AG10803 (cell line): ENCODE data around the gene FAM76B.
A peak's percentile ranks its signal among the peaks of the same experiment; 100 is the strongest.

Experiments used
- DNase-seq: peaks from one replicate; pipeline ENCODE4 v3.0.0; 2010; ENCODE audit warnings: low read depth
- H3K4me3 ChIP-seq: 2 replicates; pipeline ENCODE4 v1.5.1; 2011; ENCODE audit warnings: mild to moderate bottlenecking, low read length, control low read depth
- TF ChIP-seq, protein P1 (sequence below): conservative IDR thresholded peaks from 2 replicates; pipeline ENCODE4 v1.5.1; 2011; ENCODE audit warnings: mild to moderate bottlenecking, low read length, control low read depth, inconsistent platforms

Gene FAM76B

DNA sequence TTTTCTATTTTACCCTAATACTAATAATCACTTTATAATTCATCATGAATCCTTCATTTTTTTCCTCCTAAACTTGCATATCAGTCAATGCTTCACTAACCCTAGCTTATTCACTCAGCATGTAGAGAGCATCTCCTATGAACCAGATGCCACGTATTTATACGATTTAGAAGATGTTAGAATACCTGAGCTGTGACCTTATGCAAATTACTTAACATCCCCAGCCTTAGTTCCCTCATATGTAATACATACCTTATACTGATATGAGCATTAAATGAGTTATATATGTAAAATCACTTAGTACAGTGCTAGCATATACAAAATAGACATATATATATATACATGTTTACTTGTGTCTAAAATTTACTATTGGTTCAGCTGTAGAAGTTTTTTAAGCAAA, 9.0 kb downstream of the FAM76B start:
- no peak for DNase-seq
- TF ChIP-seq, protein P1, sequence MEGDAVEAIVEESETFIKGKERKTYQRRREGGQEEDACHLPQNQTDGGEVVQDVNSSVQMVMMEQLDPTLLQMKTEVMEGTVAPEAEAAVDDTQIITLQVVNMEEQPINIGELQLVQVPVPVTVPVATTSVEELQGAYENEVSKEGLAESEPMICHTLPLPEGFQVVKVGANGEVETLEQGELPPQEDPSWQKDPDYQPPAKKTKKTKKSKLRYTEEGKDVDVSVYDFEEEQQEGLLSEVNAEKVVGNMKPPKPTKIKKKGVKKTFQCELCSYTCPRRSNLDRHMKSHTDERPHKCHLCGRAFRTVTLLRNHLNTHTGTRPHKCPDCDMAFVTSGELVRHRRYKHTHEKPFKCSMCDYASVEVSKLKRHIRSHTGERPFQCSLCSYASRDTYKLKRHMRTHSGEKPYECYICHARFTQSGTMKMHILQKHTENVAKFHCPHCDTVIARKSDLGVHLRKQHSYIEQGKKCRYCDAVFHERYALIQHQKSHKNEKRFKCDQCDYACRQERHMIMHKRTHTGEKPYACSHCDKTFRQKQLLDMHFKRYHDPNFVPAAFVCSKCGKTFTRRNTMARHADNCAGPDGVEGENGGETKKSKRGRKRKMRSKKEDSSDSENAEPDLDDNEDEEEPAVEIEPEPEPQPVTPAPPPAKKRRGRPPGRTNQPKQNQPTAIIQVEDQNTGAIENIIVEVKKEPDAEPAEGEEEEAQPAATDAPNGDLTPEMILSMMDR = no peak
- H3K4me3 ChIP-seq = no peak overlapping the region

DNA sequence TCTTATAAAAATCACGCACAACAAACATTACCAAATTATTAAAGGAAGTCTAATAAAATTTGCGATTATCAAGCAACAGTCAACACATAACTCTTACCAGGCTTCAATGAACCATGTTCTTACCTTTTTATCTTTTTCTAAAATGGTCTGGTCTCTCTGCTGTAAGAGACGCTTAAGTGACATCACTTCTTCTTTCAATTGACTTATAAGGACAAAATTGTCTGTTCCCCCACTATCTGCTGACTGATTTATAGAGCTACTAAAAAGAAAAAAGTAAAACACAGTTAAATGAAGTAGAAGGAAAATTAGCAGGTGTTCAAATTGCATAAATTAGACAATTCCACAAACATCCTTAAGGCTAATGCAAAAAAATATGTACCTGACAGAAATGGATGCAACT, 10.9 kb downstream of the FAM76B start:
- TF ChIP-seq, protein P1 = no peak
- H3K4me3 ChIP-seq = no peak overlapping the region
- DNase-seq = no peak

DNA sequence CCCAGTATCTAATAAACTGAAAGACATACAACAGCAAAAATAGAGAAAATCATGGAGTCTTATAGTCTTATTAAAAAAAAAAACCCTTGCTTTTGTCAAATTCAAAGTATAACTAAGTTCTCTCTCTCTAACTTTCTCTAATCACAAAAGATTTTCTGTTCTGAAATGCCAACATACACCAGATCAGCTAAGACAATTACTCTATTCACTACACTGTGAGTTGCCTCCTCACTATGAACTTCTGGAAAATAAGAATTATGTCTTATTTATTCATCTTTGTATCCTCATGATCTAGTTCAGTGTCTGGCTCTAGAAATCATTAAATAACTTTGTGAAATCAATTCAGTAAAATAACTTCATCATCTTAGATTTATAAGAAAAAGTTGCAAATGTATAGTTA, 12.7 kb downstream of the FAM76B start:
- no peak overlapping the region for H3K4me3 ChIP-seq
- TF ChIP-seq, protein P1 = no peak

DNA sequence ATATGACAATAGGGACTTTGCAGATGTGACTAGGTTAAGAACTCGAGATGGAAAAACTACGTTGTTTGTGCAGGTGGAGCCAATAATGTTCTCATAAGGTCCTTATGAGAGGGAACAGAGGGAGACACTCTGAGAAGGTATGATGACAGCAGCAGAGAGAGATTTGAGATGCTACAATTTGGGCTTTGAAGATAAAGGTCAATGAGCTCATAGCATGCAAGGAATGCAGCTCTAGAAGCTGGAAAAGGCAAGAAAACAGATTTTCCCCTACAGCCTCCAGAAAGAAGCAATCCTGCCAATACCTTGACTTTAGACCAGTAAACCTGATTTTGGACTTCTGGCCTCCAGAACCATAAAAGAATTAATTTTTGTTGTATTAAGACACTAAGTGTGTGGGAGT, 21.1 kb downstream of the FAM76B start:
- TF ChIP-seq, protein P1 = no peak
- peak; percentile 20 for DNase-seq
- H3K4me3 ChIP-seq = no peak overlapping the region

More for the DNA sequence above, 12.7 kb downstream of the FAM76B start:
- DNase-seq = no peak

DNA sequence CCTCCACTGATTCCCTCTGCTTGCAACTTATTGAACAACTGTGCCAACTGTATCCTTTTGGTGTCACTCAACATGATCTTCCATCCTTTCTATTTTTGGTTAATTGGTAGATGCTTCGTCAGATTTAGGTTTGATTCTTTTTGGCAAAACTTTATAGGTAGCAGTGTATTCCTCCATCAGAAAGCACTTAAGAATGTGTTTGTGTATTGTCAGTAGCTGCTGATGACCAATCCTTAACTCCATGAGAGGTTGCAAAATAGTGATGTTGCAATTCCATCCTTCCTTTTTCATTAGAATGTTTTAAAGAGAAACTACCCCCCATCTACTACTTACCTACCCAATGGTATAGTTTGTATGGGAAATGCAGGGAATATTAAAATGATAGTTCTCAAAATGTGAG, 22.1 kb downstream of the FAM76B start:
- TF ChIP-seq, protein P1 = no peak
- no peak overlapping the region for H3K4me3 ChIP-seq
- DNase-seq = peak; percentile 77

DNA sequence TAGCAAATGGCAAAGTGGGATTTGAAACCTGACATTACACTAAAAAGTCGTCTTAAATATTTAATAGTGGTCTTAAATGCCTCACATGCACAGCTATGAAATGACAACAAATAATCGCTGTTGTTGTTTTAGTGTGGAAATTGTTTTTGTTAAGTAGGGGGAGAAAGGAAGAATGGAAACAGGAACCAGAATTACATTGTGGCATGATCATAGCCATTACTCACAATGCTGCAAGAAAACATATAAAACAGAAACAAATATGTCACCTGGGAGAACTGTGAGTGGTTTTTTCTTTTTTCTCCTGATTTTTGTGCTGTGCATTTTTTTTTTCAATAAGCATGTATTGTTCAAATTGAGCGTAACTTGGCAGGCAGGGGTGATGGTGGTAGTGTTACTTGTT, 22.9 kb downstream of the FAM76B start:
- no peak for DNase-seq
- H3K4me3 ChIP-seq = no peak overlapping the region
- TF ChIP-seq, protein P1 = no peak

DNA sequence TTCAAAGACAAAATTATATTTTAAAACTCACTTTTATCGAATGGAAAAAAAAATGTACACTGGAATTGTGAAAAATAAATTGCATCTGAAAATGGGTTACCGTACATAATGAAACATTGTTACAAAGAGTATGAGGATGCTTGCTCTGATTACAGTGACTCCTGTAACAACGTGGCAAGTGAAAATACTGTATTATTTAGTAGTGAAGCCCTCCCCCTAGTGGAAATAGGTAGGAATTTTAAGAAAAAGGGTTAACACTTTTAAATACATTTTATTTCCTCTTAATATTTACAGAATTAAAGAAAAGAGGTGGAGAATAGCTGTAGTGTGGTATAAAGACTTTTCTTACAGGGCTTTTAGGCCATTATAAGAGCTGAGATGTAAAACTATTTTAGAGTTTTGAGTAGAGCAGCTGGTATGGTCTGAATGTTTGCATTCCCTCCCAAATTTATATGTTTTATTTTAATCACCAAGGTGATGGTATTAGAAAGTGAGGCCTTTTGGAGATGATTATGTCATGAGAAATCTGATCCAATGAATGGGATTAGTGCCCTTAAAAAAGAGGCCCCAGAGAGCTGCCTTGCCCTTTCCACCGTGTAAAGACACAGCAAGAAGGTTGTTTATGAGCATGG, 25.2 kb downstream of the FAM76B start:
- TF ChIP-seq, protein P1 = peak; percentile 67
- peak; percentile 72 for DNase-seq
- H3K4me3 ChIP-seq = no peak overlapping the region
